WTC11 (cell line): ENCODE measurements around the gene ADGRV1. TPM values are rescaled to one million over a fixed set of nuclear protein-coding genes. Genes with fewer than 3 reads are reported as not detected.

Experiments
- ATAC-seq: fragments of 200-7000 bp; cut with Tn5 transposase; 2 replicates; pipeline ENCODE4 v1.10.0; 2021; ENCODE audit warnings: mild to moderate bottlenecking, moderate library complexity
- CTCF ChIA-PET: fragments of 300-600 bp; sonication (Branson Sonifier 250); formaldehyde crosslinking; loops from one replicate; lab custom pipeline; 2021; ENCODE audit warnings: antibody characterized with exemption; lab: Charles Lee
- POLR2A ChIA-PET: fragments of 350-600 bp; sonication (Branson Sonifier 250); formaldehyde crosslinking; loops from one replicate; lab custom pipeline; 2021; ENCODE audit warnings: antibody characterized with exemption; lab: Charles Lee
- DNase-seq: peaks from one replicate; pipeline ENCODE4 v3.0.0; 2021; ENCODE audit warnings: low spot score
- H3K27ac Mint-ChIP-seq: 2 replicates; pipeline ENCODE4 v1.8.0; 2021; ENCODE audit warnings: mixed read lengths
- H3K27me3 Mint-ChIP-seq: 2 replicates; pipeline ENCODE4 v1.8.0; 2021; ENCODE audit warnings: low read depth, mild to moderate bottlenecking, moderate library complexity, mixed read lengths
- H3K36me3 Mint-ChIP-seq: 2 replicates; pipeline ENCODE4 v1.8.0; 2021; ENCODE audit warnings: mixed read lengths
- H3K4me1 Mint-ChIP-seq: 2 replicates; pipeline ENCODE4 v1.8.0; 2022; ENCODE audit warnings: mixed read lengths
- H3K4me3 Mint-ChIP-seq: 2 replicates; pipeline ENCODE4 v1.8.0; 2021; ENCODE audit warnings: mild to moderate bottlenecking, moderate library complexity, mixed read lengths
- H3K9me3 Mint-ChIP-seq: 2 replicates; pipeline ENCODE4 v1.8.0; 2021; ENCODE audit warnings: mixed read lengths
- ATF6 ChIP-seq: sonication (generic); formaldehyde crosslinking; IDR thresholded peaks from 2 replicates; pipeline ENCODE4 v1.8.1; 2023; ENCODE audit warnings: mild to moderate bottlenecking, missing genetic modification reagents
- CREM ChIP-seq: sonication (generic); formaldehyde crosslinking; IDR thresholded peaks from 2 replicates; pipeline ENCODE4 v1.8.1; 2022; ENCODE audit warnings: mild to moderate bottlenecking, missing genetic modification reagents, moderate library complexity
- ESRRA ChIP-seq: sonication (generic); formaldehyde crosslinking; IDR thresholded peaks from 2 replicates; pipeline ENCODE4 v1.8.1; 2022; ENCODE audit warnings: mild to moderate bottlenecking, missing genetic modification reagents, borderline replicate concordance
- GABPB1 ChIP-seq: sonication (generic); formaldehyde crosslinking; IDR thresholded peaks from 2 replicates; pipeline ENCODE4 v1.8.1; 2023; ENCODE audit warnings: mild to moderate bottlenecking, missing genetic modification reagents
- GTF2I ChIP-seq: fragments of 250-450 bp; sonication (Bioruptor Pico); conservative IDR thresholded peaks from 2 replicates; pipeline ENCODE4 v1.4.0; 2021; ENCODE audit warnings: mild to moderate bottlenecking
- IRF1 ChIP-seq: sonication (generic); formaldehyde crosslinking; IDR thresholded peaks from 2 replicates; pipeline ENCODE4 v1.8.0; 2023; ENCODE audit warnings: missing genetic modification reagents
- NFYB ChIP-seq: sonication (generic); formaldehyde crosslinking; conservative IDR thresholded peaks from 2 replicates; pipeline ENCODE4 v1.8.0; 2022; ENCODE audit warnings: low read depth, missing genetic modification reagents
- NR1H2 ChIP-seq: sonication (generic); formaldehyde crosslinking; IDR thresholded peaks from 2 replicates; pipeline ENCODE4 v1.9.0; 2021; ENCODE audit warnings: mild to moderate bottlenecking, moderate library complexity, missing genetic modification reagents
- PRDM15 ChIP-seq: sonication (generic); formaldehyde crosslinking; IDR thresholded peaks from 2 replicates; pipeline ENCODE4 v1.8.0; 2022; ENCODE audit warnings: missing genetic modification reagents
- PRRX2 ChIP-seq: fragments of 250-450 bp; sonication (Bioruptor Pico); IDR thresholded peaks from 2 replicates; pipeline ENCODE4 v1.8.0; 2021; ENCODE audit warnings: mild to moderate bottlenecking
- RELA ChIP-seq: sonication (generic); formaldehyde crosslinking; IDR thresholded peaks from 2 replicates; pipeline ENCODE4 v1.8.1; 2022; ENCODE audit warnings: missing genetic modification reagents, mild to moderate bottlenecking, borderline replicate concordance
- RORB ChIP-seq: fragments of 250-450 bp; sonication (Bioruptor Pico); IDR thresholded peaks from 2 replicates; pipeline ENCODE4 v1.9.0; 2021; ENCODE audit warnings: mild to moderate bottlenecking
- SMAD3 ChIP-seq: sonication (generic); formaldehyde crosslinking; IDR thresholded peaks from 2 replicates; pipeline ENCODE4 v1.8.0; 2022; ENCODE audit warnings: missing genetic modification reagents, mild to moderate bottlenecking, borderline replicate concordance
- SMAD4 ChIP-seq: sonication (generic); formaldehyde crosslinking; IDR thresholded peaks from 2 replicates; pipeline ENCODE4 v1.8.0; 2022; ENCODE audit warnings: mild to moderate bottlenecking, missing genetic modification reagents
- TCF7 ChIP-seq: sonication (generic); formaldehyde crosslinking; IDR thresholded peaks from 2 replicates; pipeline ENCODE4 v1.8.0; 2022; ENCODE audit warnings: mild to moderate bottlenecking, low read depth, missing genetic modification reagents, moderate library complexity
- TEAD4 ChIP-seq: sonication (generic); formaldehyde crosslinking; IDR thresholded peaks from 2 replicates; pipeline ENCODE4 v1.8.0; 2022; ENCODE audit warnings: mild to moderate bottlenecking, missing genetic modification reagents
- TP53 ChIP-seq: sonication (generic); formaldehyde crosslinking; IDR thresholded peaks from 2 replicates; pipeline ENCODE4 v1.8.1; 2023; ENCODE audit warnings: mild to moderate bottlenecking, missing genetic modification reagents
- USF2 ChIP-seq: sonication (generic); formaldehyde crosslinking; IDR thresholded peaks from 2 replicates; pipeline ENCODE4 v1.8.1; 2023; ENCODE audit warnings: mild to moderate bottlenecking, missing genetic modification reagents, moderate library complexity
- ZBTB21 ChIP-seq: sonication (generic); formaldehyde crosslinking; IDR thresholded peaks from 2 replicates; pipeline ENCODE4 v1.8.1; 2023; ENCODE audit warnings: mild to moderate bottlenecking, missing genetic modification reagents, borderline replicate concordance
- ZBTB43 ChIP-seq: sonication (generic); formaldehyde crosslinking; IDR thresholded peaks from 2 replicates; pipeline ENCODE4 v1.8.1; 2023; ENCODE audit warnings: mild to moderate bottlenecking, missing genetic modification reagents
- ZMAT4 ChIP-seq: fragments of 250-450 bp; sonication (Bioruptor Pico); IDR thresholded peaks from 2 replicates; pipeline ENCODE4 v1.9.0; 2021; ENCODE audit warnings: mild to moderate bottlenecking
- ZNF263 ChIP-seq: sonication (generic); formaldehyde crosslinking; IDR thresholded peaks from 2 replicates; pipeline ENCODE4 v1.8.1; 2022; ENCODE audit warnings: low read depth, mild to moderate bottlenecking, moderate library complexity, missing genetic modification reagents
- ZNF512 ChIP-seq: sonication (generic); formaldehyde crosslinking; IDR thresholded peaks from 2 replicates; pipeline ENCODE4 v1.8.1; 2022; ENCODE audit warnings: missing genetic modification reagents, borderline replicate concordance
- ZNF532 ChIP-seq: fragments of 250-450 bp; sonication (Bioruptor Pico); IDR thresholded peaks from 2 replicates; pipeline ENCODE4 v1.9.0; 2021; ENCODE audit warnings: mild to moderate bottlenecking, borderline replicate concordance
- total RNA-seq: library from RNA; stranded (reverse); gene quantifications from 3 replicates; pipeline ENCODE4 v1.2.3, GENCODE V29; 2021

The ADGRV1 gene
- total RNA-seq, 1 experiment from 2014 or later, result 74.5 TPM

GRCh38 chr5:90889325-90889600 lies 330.7 kb downstream of the ADGRV1 start (continued):
- TF ChIP-seq PRDM15 (CRISPR knock-in tag) (no peak), TCF7 (no peak), SMAD4 (no peak), TEAD4 (CRISPR knock-in tag) (no peak), NFYB (no peak), PRRX2 (CRISPR knock-in tag) (no peak), ZBTB21 (CRISPR knock-in tag) (no peak), ZNF263 (no peak), TP53 (CRISPR knock-in tag) (no peak), RELA (CRISPR knock-in tag) (no peak)
- TF ChIP-seq, all 79 proteins: peak for 0

GRCh38 chr5:90890180-90890579 lies 331.6 kb downstream of the ADGRV1 start:
- CTCF ChIA-PET, result no interaction called here
- no peak for TF ChIP-seq TEAD4 (CRISPR knock-in tag)
- no peak for TF ChIP-seq ZMAT4
- TF ChIP-seq USF2, result no peak
- no peak for TF ChIP-seq RORB (CRISPR knock-in tag)
- TF ChIP-seq ZNF512 (CRISPR knock-in tag), result no peak
- TF ChIP-seq GABPB1 (CRISPR knock-in tag), result no peak
- no peak for TF ChIP-seq ZNF532 (CRISPR knock-in tag)
- no peak for TF ChIP-seq ZBTB43 (CRISPR knock-in tag)
- no peak for TF ChIP-seq ESRRA (CRISPR knock-in tag)
- no peak for TF ChIP-seq ATF6 (CRISPR knock-in tag)
- no peak for TF ChIP-seq IRF1 (CRISPR knock-in tag)
- no peak for TF ChIP-seq SMAD3 (CRISPR knock-in tag)
- TF ChIP-seq CREM (CRISPR knock-in tag), result no peak
- TF ChIP-seq NR1H2, result no peak
- TF ChIP-seq GTF2I (CRISPR knock-in tag), result no peak

More at GRCh38 chr5:90890180-90890579, 331.6 kb downstream of the ADGRV1 start:
- Mint-ChIP-seq H3K4me1 (peaks cover 14% of the 10 kb centered on the region), H3K4me3 (no peak overlapping the region), H3K27ac (no peak overlapping the region), H3K36me3 (no peaks in the 10 kb centered on the region), H3K27me3 (no peaks in the 10 kb centered on the region), H3K9me3 (no peaks in the 10 kb centered on the region)
- no peak for ATAC-seq
- no peak for DNase-seq
- POLR2A ChIA-PET, result no interaction called here
